HepG2 (cell line): ENCODE data around the gene KIF13A. TPM values are rescaled to one million over a fixed set of nuclear protein-coding genes. Genes with fewer than 3 reads are reported as not detected.

Source experiments
- ATAC-seq: fragments of 200-7000 bp; cut with Tn5 transposase; 3 replicates; pipeline ENCODE4 v1.9.1; 2020; ENCODE audit warnings: mild to moderate bottlenecking, moderate library complexity
- BruUV-seq: library from RNA; stranded (reverse); fragments of 400-500 nt; replicated peaks from 2 replicates; lab custom pipeline; 2021; lab: Mats Ljungman, UMichigan
- CTCF ChIA-PET: fragments of 300-600 bp; formaldehyde crosslinking; extraction: SDS; loops from one replicate; lab custom pipeline; 2021; ENCODE audit warnings: low total read pairs, inconsistent platforms, low intra/inter-chr PET ratio; lab: Yijun Ruan, JAX
- POLR2A ChIA-PET: fragments of 350-600 bp; sonication (Branson Sonifier 250); formaldehyde crosslinking; loops from one replicate; lab custom pipeline; 2020; ENCODE audit warnings: antibody characterized with exemption, inconsistent platforms; lab: Yijun Ruan, JAX
- DNase-seq: peaks from one replicate; pipeline ENCODE4 v3.0.0-alpha.2; 2015; ENCODE audit warnings: low spot score
- FAIRE-seq: peaks from 3 replicates; lab custom pipeline; 2011; peaks lifted over from hg19 to GRCh38; lab: Jason Lieb, UNC
- H2AFZ ChIP-seq: one replicate; pipeline ENCODE4 v1.6.1; 2011; ENCODE audit warnings: low read length, inconsistent platforms
- H3K27ac ChIP-seq: fragments of 300-600 bp; 3 replicates; pipeline ENCODE4 v1.8.0; 2011; ENCODE audit warnings: mixed run types, mild to moderate bottlenecking, mixed read lengths, low read length, inconsistent platforms; ENCODE audit not compliant: insufficient read depth; ENCODE audit errors: extremely low read length
- H3K27me3 ChIP-seq, 2 experiments: fragments of 200-600 bp in 1 of 2; 2 replicates in 1 of 2; 3 replicates in 1 of 2; pipeline versions ENCODE4 v1.6.0 to v1.8.0; 2011; ENCODE audit warnings: low read length in 2 of 2, mild to moderate bottlenecking in 2 of 2, moderate library complexity in 2 of 2, inconsistent platforms in 1 of 2; ENCODE audit not compliant: insufficient read depth in 2 of 2, control insufficient read depth in 1 of 2
- H3K36me3 ChIP-seq, 2 experiments: fragments of 200-600 bp in 1 of 2; replicated peaks in 1 of 2; 2 replicates in 1 of 2; 3 replicates in 1 of 2; pipeline versions ENCODE4 v1.5.1 to v1.8.0; 2011; ENCODE audit warnings: low read length in 2 of 2, inconsistent platforms in 1 of 2; ENCODE audit not compliant: insufficient read depth in 2 of 2, control insufficient read depth in 1 of 2
- H3K4me1 ChIP-seq: 2 replicates; pipeline ENCODE4 v1.5.1; 2012; ENCODE audit warnings: low read length, inconsistent platforms; ENCODE audit not compliant: insufficient read depth
- H3K4me2 ChIP-seq: 2 replicates; pipeline ENCODE4 v1.6.0; 2011; ENCODE audit warnings: low read depth, low read length, inconsistent platforms
- H3K4me3 ChIP-seq, 3 experiments: fragments of 200-600 bp in 1 of 3; sonication (generic), shearing (Covaris generic) in 1 of 3; replicated peaks in 1 of 3; 2 replicates each; pipeline ENCODE4 v1.5.1; 2011 to 2016; ENCODE audit warnings: low read length in 3 of 3, inconsistent platforms in 2 of 3, low read depth in 2 of 3, mild to moderate bottlenecking in 2 of 3, control low read depth in 1 of 3, mixed read lengths in 1 of 3; ENCODE audit not compliant: insufficient read depth in 1 of 3
- H3K79me2 ChIP-seq: one replicate; pipeline ENCODE4 v1.6.1; 2011; ENCODE audit warnings: low read length, inconsistent platforms; ENCODE audit not compliant: insufficient read depth
- H3K9ac ChIP-seq: 2 replicates; pipeline ENCODE4 v1.6.0; 2011; ENCODE audit warnings: mild to moderate bottlenecking, low read depth, low read length, inconsistent platforms; ENCODE audit not compliant: insufficient read depth
- H3K9me3 ChIP-seq: 2 replicates; pipeline ENCODE4 v1.5.1; 2012; ENCODE audit warnings: mild to moderate bottlenecking, low read length
- H4K20me1 ChIP-seq: 2 replicates; pipeline ENCODE4 v1.6.0; 2011; ENCODE audit warnings: inconsistent platforms, mild to moderate bottlenecking, low read length, moderate library complexity; ENCODE audit not compliant: insufficient read depth
- ATAD3A ChIP-seq: sonication (generic); formaldehyde crosslinking; IDR thresholded peaks from 2 replicates; pipeline ENCODE4 v1.4.0; 2020; ENCODE audit warnings: missing genetic modification reagents
- ATF3 ChIP-seq: sonication (generic); formaldehyde crosslinking; IDR thresholded peaks from 2 replicates; pipeline ENCODE4 v1.4.0; 2020; ENCODE audit warnings: missing genetic modification reagents
- BORCS8-MEF2B ChIP-seq: sonication (generic); formaldehyde crosslinking; IDR thresholded peaks from 2 replicates; pipeline ENCODE4 v1.8.0; 2022; ENCODE audit warnings: mild to moderate bottlenecking, missing genetic modification reagents
- CBX2 ChIP-seq, 2 experiments: fragments of 200-600 bp in 1 of 2; sonication (generic); formaldehyde crosslinking in 1 of 2; IDR thresholded peaks; 2 replicates each; pipeline versions ENCODE4 v1.7.0 to v1.8.1; 2018 to 2022; ENCODE audit warnings: low read depth in 2 of 2, low read length in 1 of 2, mild to moderate bottlenecking in 1 of 2, missing genetic modification reagents in 1 of 2
- EEA1 ChIP-seq: sonication (generic); formaldehyde crosslinking; IDR thresholded peaks from 2 replicates; pipeline ENCODE4 v1.5.1; 2020; ENCODE audit warnings: mild to moderate bottlenecking, missing genetic modification reagents, borderline replicate concordance
- FOXO1 ChIP-seq: sonication (generic); formaldehyde crosslinking; IDR thresholded peaks from 2 replicates; pipeline ENCODE4 v1.4.0; 2020; ENCODE audit warnings: missing genetic modification reagents
- HNF4A ChIP-seq: sonication (generic); formaldehyde crosslinking; IDR thresholded peaks from 2 replicates; pipeline ENCODE4 v1.4.0; 2020; ENCODE audit warnings: missing genetic modification reagents
- HOXD1 ChIP-seq: sonication (generic); formaldehyde crosslinking; IDR thresholded peaks from 2 replicates; pipeline ENCODE4 v1.5.0; 2020; ENCODE audit warnings: missing genetic modification reagents
- LCORL ChIP-seq, 2 experiments: fragments of 450-650 bp in 1 of 2; sonication (generic) in 1 of 2; formaldehyde crosslinking in 1 of 2; IDR thresholded peaks; 2 replicates each; pipeline versions ENCODE4 v1.5.0 to v1.6.1; 2017 to 2020; ENCODE audit warnings: antibody characterized with exemption in 1 of 2, missing genetic modification reagents in 1 of 2
- NCOA5 ChIP-seq: sonication (generic); formaldehyde crosslinking; IDR thresholded peaks from 2 replicates; pipeline ENCODE4 v1.4.0; 2020; ENCODE audit warnings: missing genetic modification reagents
- RXRB ChIP-seq: IDR thresholded peaks from 2 replicates; pipeline ENCODE4 v1.6.1; 2016; ENCODE audit warnings: borderline replicate concordance, missing genetic modification reagents, missing compliant biosample characterization
- SMARCE1 ChIP-seq: fragments of 450-650 bp; IDR thresholded peaks from 2 replicates; pipeline ENCODE4 v1.6.1; 2017; ENCODE audit warnings: borderline replicate concordance
- ZMYM4 ChIP-seq: sonication (generic); formaldehyde crosslinking; IDR thresholded peaks from 2 replicates; pipeline ENCODE4 v1.8.1; 2023; ENCODE audit warnings: mild to moderate bottlenecking, missing genetic modification reagents
- ZNF207 ChIP-seq: fragments of 450-650 bp; IDR thresholded peaks from 2 replicates; pipeline ENCODE4 v1.6.1; 2016; ENCODE audit warnings: antibody characterized with exemption, borderline replicate concordance
- ZNF704 ChIP-seq: sonication (generic); formaldehyde crosslinking; IDR thresholded peaks from 2 replicates; pipeline ENCODE4 v1.8.1; 2023; ENCODE audit warnings: mild to moderate bottlenecking, inconsistent platforms, moderate library complexity, missing genetic modification reagents, borderline replicate concordance
- ZNF709 ChIP-seq: sonication (generic); formaldehyde crosslinking; IDR thresholded peaks from 2 replicates; pipeline ENCODE4 v1.5.0; 2020; ENCODE audit warnings: mild to moderate bottlenecking, missing genetic modification reagents
- WGBS: methylation state at CpG from one replicate; pipeline ENCODE4 v1.1.6; 2017; ENCODE audit warnings: low lambda C conversion rate; 5-methylcytosine and 5-hydroxymethylcytosine counted together
- in situ Hi-C: cut with HindIII; loops from 2 replicates; pipeline ENCODE4 v1.10.0; 2017; ENCODE audit warnings: low pct_unique_long_range_greater_than_20kb; ENCODE audit not compliant: extremely low pct_ligation_motif_present
- intact Hi-C: fragments of 100-400 bp; cut with micrococcal nuclease; formaldehyde crosslinking; loops from one replicate; pipeline ENCODE4 v1.10.0; 2022; ENCODE audit not compliant: unreplicated experiment
- polyA plus RNA-seq, 8 experiments: library from polyadenylated mRNA; depleted of rRNA in 3 of 8; stranded (reverse) in 7 of 8; unstranded in 1 of 8; fragments of >200 nt; fragmentation: Illumina TruSeq in 4 of 8; extraction: Trizol in 4 of 8; gene quantifications; 2 replicates each; pipeline versions ENCODE4 v1.2.1 to v1.2.3, GENCODE V29; 2011 to 2016; ENCODE audit warnings: low read depth in 4 of 8, missing spikeins in 1 of 8, mixed read lengths in 1 of 8; ENCODE audit not compliant: insufficient read depth in 1 of 8
- total RNA-seq, 5 experiments: library from RNA; depleted of rRNA; stranded (reverse); fragments of >200 nt; fragmentation: Illumina TruSeq; extraction: Trizol; gene quantifications; 2 replicates each; pipeline ENCODE4 v1.2.3, GENCODE V29; 2016; ENCODE audit warnings: low read depth in 1 of 5
- TF ChIP-seq, protein P1 (sequence below): sonication (generic); formaldehyde crosslinking; IDR thresholded peaks from 2 replicates; pipeline ENCODE4 v1.4.0; 2020; ENCODE audit warnings: low read depth, mild to moderate bottlenecking, missing genetic modification reagents

KIF13A gene
- total and polyA plus RNA-seq, 2 of the 13 experiments (the other 11 are each of a cell fraction or from before 2014, with no cell fraction given): 21.1 to 37.2 TPM

GRCh38 chr6:17869753-17870050 lies 117.7 kb downstream of the KIF13A start (continued):
- TF ChIP-seq HOXD1 (no peak), HNF4A (no peak), ZNF207 (no peak), SMARCE1 (no peak)
- TF ChIP-seq, protein P1, sequence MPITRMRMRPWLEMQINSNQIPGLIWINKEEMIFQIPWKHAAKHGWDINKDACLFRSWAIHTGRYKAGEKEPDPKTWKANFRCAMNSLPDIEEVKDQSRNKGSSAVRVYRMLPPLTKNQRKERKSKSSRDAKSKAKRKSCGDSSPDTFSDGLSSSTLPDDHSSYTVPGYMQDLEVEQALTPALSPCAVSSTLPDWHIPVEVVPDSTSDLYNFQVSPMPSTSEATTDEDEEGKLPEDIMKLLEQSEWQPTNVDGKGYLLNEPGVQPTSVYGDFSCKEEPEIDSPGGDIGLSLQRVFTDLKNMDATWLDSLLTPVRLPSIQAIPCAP (CRISPR knock-in tag): no peak

DNA sequence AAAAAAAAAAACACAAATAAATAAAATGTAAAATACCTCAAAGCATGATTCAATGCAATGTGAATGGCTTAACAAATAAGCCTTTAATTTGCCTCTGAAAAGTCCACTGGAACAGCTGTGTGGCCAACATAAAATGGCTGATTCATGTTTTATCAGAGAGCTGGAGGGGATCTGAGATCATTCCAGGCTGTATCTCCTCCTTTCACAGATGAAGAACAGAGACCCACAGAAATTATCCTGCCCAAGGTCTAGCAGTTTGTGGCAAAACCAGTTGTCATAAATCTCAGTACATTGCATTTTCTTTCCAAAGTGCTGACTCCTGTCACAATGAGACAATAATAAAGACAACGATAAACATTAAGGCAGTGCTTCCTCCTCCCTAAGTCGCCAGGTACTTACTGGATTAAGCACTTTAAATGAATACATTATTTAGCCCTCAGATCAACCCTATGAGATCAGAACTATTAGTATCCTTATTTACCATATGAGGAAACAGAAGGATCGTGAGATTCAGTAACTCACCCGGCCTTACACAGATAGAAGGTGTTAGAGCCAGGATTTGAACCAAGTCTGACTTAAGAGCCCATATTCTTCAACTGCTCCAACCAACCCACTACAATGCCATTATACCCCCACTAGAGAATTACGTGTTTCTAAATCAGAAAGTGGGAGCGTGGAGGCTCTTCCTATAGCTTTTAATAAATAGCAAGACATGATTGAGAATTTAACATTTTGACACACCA lies 118.3 kb downstream of the KIF13A start:
- Histone ChIP-seq H3K79me2 (no peaks in the 10 kb centered on the region), H3K9me3 (no peaks in the 10 kb centered on the region), H3K4me1 (peaks cover 20% of the 10 kb centered on the region), H4K20me1 (no peaks in the 10 kb centered on the region), H3K36me3 (peaks cover 0 to 3% of the 10 kb centered on the region in 2 experiments; a peak in 2 of 5 replicates), H3K4me3 (no peak overlapping the region), H3K27ac (no peak overlapping the region), H3K27me3 (no peaks in the 10 kb centered on the region), H3K4me2 (no peak overlapping the region), H2AFZ (no peak overlapping the region), H3K9ac (no peak overlapping the region)
- no peak for TF ChIP-seq ZMYM4 (CRISPR knock-in tag)
- TF ChIP-seq ZNF709 (CRISPR knock-in tag): no peak
- no peak for TF ChIP-seq RXRB
- TF ChIP-seq FOXO1: no peak
- TF ChIP-seq ZNF704 (CRISPR knock-in tag): no peak
- TF ChIP-seq LCORL (IDR thresholded peaks at IDR 0.05): no peak
- no peak for TF ChIP-seq LCORL (CRISPR knock-in tag; IDR thresholded peaks at IDR 0.05)
- no peak for TF ChIP-seq ATF3 (CRISPR knock-in tag)
- TF ChIP-seq NCOA5 (CRISPR knock-in tag): no peak
- TF ChIP-seq BORCS8-MEF2B (CRISPR knock-in tag): no peak
- TF ChIP-seq CBX2 (IDR thresholded peaks at IDR 0.05; ENCODE audit: low read depth, low read length): no peak
- TF ChIP-seq CBX2 (CRISPR knock-in tag; IDR thresholded peaks at IDR 0.05; ENCODE audit: low read depth): no peak
- TF ChIP-seq ATAD3A (CRISPR knock-in tag): no peak
- no peak for TF ChIP-seq EEA1 (CRISPR knock-in tag)
- 97% methylated on average over 6 of the region's 6 CpGs for WGBS
- in situ Hi-C loops (no loop called here), intact Hi-C loops (loop anchor here (5.0 kb wide), 1 partner anchor 63 kb away; no protein-coding TSS in a partner anchor)
- ATAC-seq: no peak
- ChIA-PET CTCF (no interaction called here), POLR2A (no interaction called here)
- no peak for DNase-seq
- BruUV-seq: no TSS peak
- no peak for FAIRE-seq
